MM.1S (cell line): ENCODE measurements around the gene POFUT2.
A peak's percentile ranks its signal among the peaks of the same experiment; 100 is the strongest.

Experiments used
- EZH2 ChIP-seq: fragments of 300-600 bp; sonication (generic); optimal IDR thresholded peaks from 2 replicates; pipeline ENCODE3; 2017; ENCODE audit warnings: low read depth, mild to moderate bottlenecking, antibody characterized with exemption, low read length, mixed read lengths
- EZH2phosphoT487 ChIP-seq: fragments of 300-600 bp; sonication (generic); IDR thresholded peaks from 2 replicates; pipeline ENCODE4 v1.6.1; 2018; ENCODE audit warnings: antibody characterized with exemption, low read length
- TF ChIP-seq, protein P1 (sequence below): fragments of 300-600 bp; sonication (generic); IDR thresholded peaks from 2 replicates; pipeline ENCODE4 v1.5.1; 2016; ENCODE audit warnings: antibody characterized with exemption, low read length, mixed read lengths

DNA sequence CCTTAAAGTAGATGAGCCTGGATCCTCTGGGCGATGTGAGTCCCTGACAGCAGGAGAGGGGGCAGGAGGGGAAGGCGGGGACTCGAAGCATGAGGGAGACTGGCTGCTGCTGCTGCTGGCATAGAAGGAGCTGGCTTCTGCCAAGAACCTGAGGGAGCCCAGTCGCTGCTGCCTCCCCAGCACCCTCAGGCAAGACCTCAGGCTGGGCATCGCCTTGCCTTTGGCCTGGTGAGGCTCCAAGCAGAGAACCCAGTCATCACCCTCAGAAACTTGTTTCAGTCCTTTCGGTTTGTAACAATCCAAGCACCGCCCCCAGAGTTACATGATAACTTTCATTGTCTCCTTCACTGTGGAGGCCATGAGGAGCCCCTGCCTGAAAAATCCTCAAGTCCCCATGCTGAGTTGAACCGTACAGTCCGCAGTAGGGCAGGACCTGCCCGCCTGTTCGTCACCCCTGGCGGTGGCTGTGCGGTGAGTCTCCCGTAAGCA is 38.8 kb downstream of the POFUT2 start:
- TF ChIP-seq, protein P1, sequence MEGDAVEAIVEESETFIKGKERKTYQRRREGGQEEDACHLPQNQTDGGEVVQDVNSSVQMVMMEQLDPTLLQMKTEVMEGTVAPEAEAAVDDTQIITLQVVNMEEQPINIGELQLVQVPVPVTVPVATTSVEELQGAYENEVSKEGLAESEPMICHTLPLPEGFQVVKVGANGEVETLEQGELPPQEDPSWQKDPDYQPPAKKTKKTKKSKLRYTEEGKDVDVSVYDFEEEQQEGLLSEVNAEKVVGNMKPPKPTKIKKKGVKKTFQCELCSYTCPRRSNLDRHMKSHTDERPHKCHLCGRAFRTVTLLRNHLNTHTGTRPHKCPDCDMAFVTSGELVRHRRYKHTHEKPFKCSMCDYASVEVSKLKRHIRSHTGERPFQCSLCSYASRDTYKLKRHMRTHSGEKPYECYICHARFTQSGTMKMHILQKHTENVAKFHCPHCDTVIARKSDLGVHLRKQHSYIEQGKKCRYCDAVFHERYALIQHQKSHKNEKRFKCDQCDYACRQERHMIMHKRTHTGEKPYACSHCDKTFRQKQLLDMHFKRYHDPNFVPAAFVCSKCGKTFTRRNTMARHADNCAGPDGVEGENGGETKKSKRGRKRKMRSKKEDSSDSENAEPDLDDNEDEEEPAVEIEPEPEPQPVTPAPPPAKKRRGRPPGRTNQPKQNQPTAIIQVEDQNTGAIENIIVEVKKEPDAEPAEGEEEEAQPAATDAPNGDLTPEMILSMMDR = no peak
- 0 out of 2 replicates have a peak, but pooled peaks have one; percentile 24 for TF ChIP-seq EZH2phosphoT487
- TF ChIP-seq EZH2 = no peak
